Upper lobe of left lung (tissue), 6 donors: ENCODE results near the gene RASSF4. TPM values are rescaled to one million over a fixed set of nuclear protein-coding genes. Genes with fewer than 3 reads are reported as not detected.

Experiments used
- ATAC-seq, 2 donors: fragments of 200-7000 bp; cut with Tn5 transposase; one replicate each; pipeline ENCODE4 v1.9.1; 2022; ENCODE audit warnings: mild to moderate bottlenecking in 2 of 2, moderate library complexity in 2 of 2; ENCODE audit not compliant: low FRiP score in 2 of 2
- DNase-seq, 2 donors: peaks; one replicate each; pipeline ENCODE4 v3.0.0-alpha.2; 2019 to 2020
- H3K27ac ChIP-seq, 4 donors: fragments of 200-600 bp; sonication (generic); one replicate each; pipeline ENCODE4 v1.5.1; 2016 to 2019
- H3K27me3 ChIP-seq, 4 donors: fragments of 200-600 bp; sonication (generic); one replicate each; pipeline ENCODE4 v1.5.1; 2017 to 2019
- H3K36me3 ChIP-seq, 4 donors: fragments of 200-600 bp; sonication (generic); one replicate each; pipeline ENCODE4 v1.5.1; 2016 to 2019
- H3K4me1 ChIP-seq, 4 donors: fragments of 200-600 bp; sonication (generic); one replicate each; pipeline ENCODE4 v1.5.1; 2018 to 2019
- H3K4me3 ChIP-seq, 4 donors: fragments of 200-600 bp; sonication (generic); one replicate each; pipeline ENCODE4 v1.5.1; 2017 to 2019; ENCODE audit warnings: mild to moderate bottlenecking in 2 of 4, moderate library complexity in 1 of 4
- H3K9me3 ChIP-seq, 4 donors: fragments of 200-600 bp; sonication (generic); one replicate each; pipeline ENCODE4 v1.5.1; 2018 to 2019
- CTCF ChIP-seq, 6 experiments: fragments of 450-650 bp in 4 of 6; fragments of 200-600 bp in 2 of 6; sonication (generic) in 2 of 6; IDR thresholded peaks; one replicate each; pipeline ENCODE4 v1.5.1; 2016 to 2019; ENCODE audit warnings: antibody characterized with exemption in 6 of 6
- EP300 ChIP-seq, 4 donors: sonication (generic); formaldehyde crosslinking; IDR thresholded peaks; one replicate each; pipeline ENCODE4 v1.5.1; 2017; ENCODE audit warnings: antibody characterized with exemption in 4 of 4, control low read depth in 2 of 4
- POLR2A ChIP-seq, 4 donors: fragments of 450-650 bp; IDR thresholded peaks; one replicate each; pipeline ENCODE4 v1.5.1; 2016 to 2017; ENCODE audit warnings: antibody characterized with exemption in 4 of 4, mild to moderate bottlenecking in 2 of 4
- POLR2AphosphoS5 ChIP-seq, 2 donors: sonication (generic); formaldehyde crosslinking; IDR thresholded peaks; one replicate each; pipeline ENCODE4 v1.5.1; 2017; ENCODE audit warnings: antibody characterized with exemption in 2 of 2
- WGBS, 2 donors: methylation state at CpG; one replicate each; pipeline ENCODE4 v1.1.5; 2017 to 2018; 5-methylcytosine and 5-hydroxymethylcytosine counted together
- total RNA-seq, 6 donors: library from RNA; depleted of rRNA in 4 of 6; stranded (reverse); fragments of >200 nt in 4 of 6; gene quantifications; one replicate each; pipeline versions ENCODE4 v1.1.0 to v1.2.1, GENCODE V29; 2016 to 2021
- donor health status: DM: no; HTN: no; CAD: no; lungs with moderate emphysema.
- donor health status: DM: no; HTN: yes; CAD: no; lungs with severe emphysema.

The RASSF4 gene
- total RNA-seq, 6 donors from 2014 or later, result 23.4 to 194 (median 48.0) TPM

GRCh38 chr10:44935966-44936295, 23.7 kb upstream of the RASSF4 start:
- Histone ChIP-seq H3K4me1 (peaks cover 13 to 26% (median 20%) of the 10 kb centered on the region in 4 donors), H3K9me3 (no peaks in the 10 kb centered on the region)

GRCh38 chr10:44936314-44936975, 23.2 kb upstream of the RASSF4 start:
- Histone ChIP-seq H3K27ac (peak overlapping the region in 2 of 4 donors; percentile 15 to 30), H3K4me1 (peaks cover 13 to 26% (median 20%) of the 10 kb centered on the region in 4 donors), H3K27me3 (no peaks in the 10 kb centered on the region), H3K9me3 (no peaks in the 10 kb centered on the region), H3K4me3 (no peak overlapping the region), H3K36me3 (no peaks in the 10 kb centered on the region)
- ATAC-seq, result no peak
- no peak for DNase-seq
- 83 to 88% methylated on average over 5 to 7 of the region's 7 CpGs for WGBS, 2 donors
- TF ChIP-seq EP300 (IDR thresholded peaks at IDR 0.05) (no peak), POLR2AphosphoS5 (IDR thresholded peaks at IDR 0.05) (no peak), POLR2A (IDR thresholded peaks at IDR 0.05) (no peak), CTCF (IDR thresholded peaks at IDR 0.05) (no peak)

More at GRCh38 chr10:44935966-44936295, 23.7 kb upstream of the RASSF4 start:
- 27 to 41% methylated on average over 3 of the region's 3 CpGs for WGBS, 2 donors
- TF ChIP-seq CTCF (IDR thresholded peaks at IDR 0.05), result no peak
- no peak for TF ChIP-seq POLR2A (IDR thresholded peaks at IDR 0.05)
- TF ChIP-seq POLR2AphosphoS5 (IDR thresholded peaks at IDR 0.05), result no peak
- TF ChIP-seq EP300 (IDR thresholded peaks at IDR 0.05), result no peak
- ATAC-seq, result no peak
- Histone ChIP-seq H3K27ac (peak overlapping the region in 2 of 4 donors; percentile 15 to 30), H3K36me3 (no peaks in the 10 kb centered on the region), H3K27me3 (no peaks in the 10 kb centered on the region), H3K4me3 (no peak overlapping the region)
- no peak for DNase-seq

GRCh38 chr10:44937196-44938005, 22.2 kb upstream of the RASSF4 start:
- no peaks in the 10 kb centered on the region for H3K27me3 ChIP-seq
- no peak overlapping the region for H3K27ac ChIP-seq
- H3K36me3 ChIP-seq, result no peaks in the 10 kb centered on the region
- DNase-seq (no peak), ATAC-seq (no peak)
- WGBS, 2 donors, result 86 to 87% methylated on average over 7 to 9 of the region's 9 CpGs
- no peaks in the 10 kb centered on the region for H3K9me3 ChIP-seq
- peaks cover 13 to 25% (median 20%) of the 10 kb centered on the region in 4 donors for H3K4me1 ChIP-seq
- no peak for TF ChIP-seq CTCF (IDR thresholded peaks at IDR 0.05)
- no peak for TF ChIP-seq EP300 (IDR thresholded peaks at IDR 0.05)
- no peak for TF ChIP-seq POLR2A (IDR thresholded peaks at IDR 0.05)
- no peak for TF ChIP-seq POLR2AphosphoS5 (IDR thresholded peaks at IDR 0.05)
- H3K4me3 ChIP-seq, result no peak overlapping the region

- WGBS, 2 donors, result 81 to 90% methylated on average over 7 of the region's 7 CpGs
- no peak overlapping the region for H3K4me3 ChIP-seq
- no peak for TF ChIP-seq CTCF (IDR thresholded peaks at IDR 0.05)
- TF ChIP-seq POLR2A (IDR thresholded peaks at IDR 0.05), result no peak
- no peak for TF ChIP-seq EP300 (IDR thresholded peaks at IDR 0.05)
- TF ChIP-seq POLR2AphosphoS5 (IDR thresholded peaks at IDR 0.05), result no peak
- ATAC-seq (no peak), DNase-seq (no peak)
- no peaks in the 10 kb centered on the region for H3K9me3 ChIP-seq
- H3K27me3 ChIP-seq, result no peaks in the 10 kb centered on the region
- peaks cover 9 to 16% (median 13%) of the 10 kb centered on the region in 4 donors for H3K4me1 ChIP-seq
- H3K36me3 ChIP-seq, result no peaks in the 10 kb centered on the region
- H3K27ac ChIP-seq, result no peak overlapping the region
Observed at GRCh38 chr10:44938956-44939355, 20.6 kb upstream of the RASSF4 start.
